HAP-1 (cell line): Measurements from ENCODE around the gene ATP5PF.
A peak's percentile ranks its signal among the peaks of the same experiment; 100 is the strongest.
"Not testable (repeated sequence)": the region's sequence is repeated elsewhere in the genome, so short reads cannot be mapped to it uniquely, and the experiment has no call there.

Experiments
- DNase-seq, 2 experiments: peaks; one replicate each; pipeline ENCODE4 v3.0.0-alpha.2; 2016 to 2020; ENCODE audit warnings: low spot score in 2 of 2
- H3K27me3 ChIP-seq: fragments of 250-450 bp; sonication (Bioruptor Pico); 2 replicates; pipeline ENCODE4 v1.5.1; 2020; ENCODE audit warnings: low read depth, mild to moderate bottlenecking, moderate library complexity
- H3K36me3 ChIP-seq: fragments of 250-450 bp; sonication (Bioruptor Pico); replicated peaks from 2 replicates; pipeline ENCODE4 v1.5.1; 2020; ENCODE audit warnings: mild to moderate bottlenecking
- H3K4me1 ChIP-seq: fragments of 250-450 bp; sonication (Bioruptor Pico); 2 replicates; pipeline ENCODE4 v1.5.1; 2020; ENCODE audit warnings: mild to moderate bottlenecking
- H3K4me3 ChIP-seq: fragments of 250-450 bp; sonication (Bioruptor Pico); 2 replicates; pipeline ENCODE4 v1.5.1; 2020; ENCODE audit warnings: mild to moderate bottlenecking, moderate library complexity
- H3K9me3 ChIP-seq: fragments of 250-450 bp; sonication (Bioruptor Pico); 2 replicates; pipeline ENCODE4 v1.5.1; 2020; ENCODE audit warnings: mild to moderate bottlenecking, moderate library complexity
- in situ Hi-C: fragments of 300-500 bp; cut with MboI; formaldehyde crosslinking; loops from 3 replicates; pipeline ENCODE4 v1.14.3; 2020; ENCODE audit warnings: low sequenced_read_pairs, inconsistent platforms, mixed read lengths

ATP5PF gene

GRCh38 chr21:25744854-25745253, 10.2 kb upstream of the ATP5PF start:
- Histone ChIP-seq H3K4me3 (no peak overlapping the region), H3K9me3 (no peaks in the 10 kb centered on the region), H3K27me3 (no peaks in the 10 kb centered on the region), H3K4me1 (no peaks in the 10 kb centered on the region), H3K36me3 (peaks cover 28% of the 10 kb centered on the region)
- in situ Hi-C loops = no loop called here
- no peak for DNase-seq

- Histone ChIP-seq H3K27me3 (no peaks in the 10 kb centered on the region), H3K4me3 (no peak overlapping the region), H3K36me3 (peaks cover 18% of the 10 kb centered on the region), H3K4me1 (no peaks in the 10 kb centered on the region; the same call in 1 of the 2 replicates), H3K9me3 (no peaks in the 10 kb centered on the region)
- in situ Hi-C loops = no loop called here
- DNase-seq = no peak
Observed at GRCh38 chr21:25742900-25743299, 8.2 kb upstream of the ATP5PF start.

- Histone ChIP-seq H3K27me3 (no peaks in the 10 kb centered on the region), H3K9me3 (no peaks in the 10 kb centered on the region), H3K4me1 (peaks cover 19% of the 10 kb centered on the region), H3K4me3 (no peak overlapping the region), H3K36me3 (peaks cover 6% of the 10 kb centered on the region)
- in situ Hi-C loops = no loop called here
- no peak for DNase-seq
Observed at GRCh38 chr21:25737421-25737820, 2.7 kb upstream of the ATP5PF start.

GRCh38 chr21:25735646-25736597, 1.2 kb upstream of the ATP5PF start:
- peaks cover 6% of the 10 kb centered on the region for H3K36me3 ChIP-seq
- DNase-seq = peak; percentile 73 to 92
- no peaks in the 10 kb centered on the region for H3K27me3 ChIP-seq
- H3K4me3 ChIP-seq = peak overlapping the region; percentile 90
- H3K4me1 ChIP-seq = peaks cover 28% of the 10 kb centered on the region
- in situ Hi-C loops = no loop called here
- H3K9me3 ChIP-seq = no peaks in the 10 kb centered on the region

- Histone ChIP-seq H3K27me3 (no peaks in the 10 kb centered on the region), H3K4me1 (peaks cover 28% of the 10 kb centered on the region), H3K9me3 (no peaks in the 10 kb centered on the region), H3K36me3 (peaks cover 16% of the 10 kb centered on the region), H3K4me3 (peak overlapping the region; percentile 90)
- in situ Hi-C loops = loop anchor here (5.0 kb wide), 1 partner anchor 127 kb away; the partner anchor contains the start of gene MRPL39
- no peak for DNase-seq
Observed at GRCh38 chr21:25734654-25734903, 125 bp downstream of the ATP5PF start.

GRCh38 chr21:25733859-25734653, 648 bp downstream of the ATP5PF start:
- Histone ChIP-seq H3K27me3 (no peaks in the 10 kb centered on the region), H3K36me3 (peaks cover 21% of the 10 kb centered on the region), H3K4me3 (peak overlapping the region; percentile 90), H3K4me1 (peaks cover 28% of the 10 kb centered on the region), H3K9me3 (no peaks in the 10 kb centered on the region)
- in situ Hi-C loops = loop anchor here (5.0 kb wide), 1 partner anchor 127 kb away; the partner anchor contains the start of gene MRPL39
- DNase-seq = peak; percentile 23 to 32

- Histone ChIP-seq H3K9me3 (no peaks in the 10 kb centered on the region), H3K4me1 (peaks cover 28% of the 10 kb centered on the region), H3K4me3 (no peak overlapping the region), H3K36me3 (peaks cover 39% of the 10 kb centered on the region), H3K27me3 (no peaks in the 10 kb centered on the region)
- peak in 1 of 2 experiments; percentile 63 for DNase-seq
- in situ Hi-C loops = loop anchor here (5.0 kb wide), 1 partner anchor 125 kb away; the partner anchor contains the start of gene MRPL39
Observed at GRCh38 chr21:25732091-25732760, 2.5 kb downstream of the ATP5PF start.

GRCh38 chr21:25722631-25723030, 12.1 kb downstream of the ATP5PF start:
- in situ Hi-C loops = no loop called here
- Histone ChIP-seq H3K9me3 (no peaks in the 10 kb centered on the region), H3K36me3 (peaks cover 54% of the 10 kb centered on the region)

GRCh38 chr21:25721987-25722386, 12.7 kb downstream of the ATP5PF start:
- Histone ChIP-seq H3K4me1 (peaks cover 8% of the 10 kb centered on the region), H3K9me3 (no peaks in the 10 kb centered on the region), H3K4me3 (no peak overlapping the region), H3K36me3 (peaks cover 48% of the 10 kb centered on the region), H3K27me3 (no peaks in the 10 kb centered on the region)
- no peak for DNase-seq
- in situ Hi-C loops = no loop called here

More at GRCh38 chr21:25722631-25723030, 12.1 kb downstream of the ATP5PF start:
- no peak for DNase-seq
- Histone ChIP-seq H3K27me3 (no peaks in the 10 kb centered on the region), H3K4me3 (no peak overlapping the region), H3K4me1 (peaks cover 3% of the 10 kb centered on the region)

- Histone ChIP-seq H3K4me1 (peaks cover 13% of the 10 kb centered on the region), H3K9me3 (no peaks in the 10 kb centered on the region), H3K27me3 (no peaks in the 10 kb centered on the region), H3K36me3 (peaks cover 7% of the 10 kb centered on the region; the same call in 1 of the 2 replicates), H3K4me3 (no peak overlapping the region)
- in situ Hi-C loops = no loop called here
- DNase-seq = peak; percentile 56 to 88
Observed at GRCh38 chr21:25717491-25718147, 17.1 kb downstream of the ATP5PF start.

- H3K4me3 ChIP-seq, in situ Hi-C loops, DNase-seq, H3K27me3 ChIP-seq, H3K36me3 ChIP-seq, H3K9me3 ChIP-seq: not testable (repeated sequence)
- H3K4me1 ChIP-seq = peaks cover 13% of the 10 kb centered on the region
Observed at GRCh38 chr21:25714066-25714465, 20.6 kb downstream of the ATP5PF start.

GRCh38 chr21:25710550-25710949, 24.2 kb downstream of the ATP5PF start:
- DNase-seq = no peak
- Histone ChIP-seq H3K36me3 (no peaks in the 10 kb centered on the region), H3K4me3 (no peak overlapping the region), H3K4me1 (no peaks in the 10 kb centered on the region), H3K27me3 (no peaks in the 10 kb centered on the region), H3K9me3 (no peaks in the 10 kb centered on the region)
- in situ Hi-C loops = no loop called here

- Histone ChIP-seq H3K4me1 (no peaks in the 10 kb centered on the region), H3K9me3 (no peaks in the 10 kb centered on the region), H3K27me3 (no peaks in the 10 kb centered on the region), H3K36me3 (no peaks in the 10 kb centered on the region), H3K4me3 (no peak overlapping the region)
- in situ Hi-C loops = no loop called here
- peak in 1 of 2 experiments; percentile 28 for DNase-seq
Observed at GRCh38 chr21:25709684-25710265, 24.9 kb downstream of the ATP5PF start.
